ENCODE results near the gene SIAE. TPM values are rescaled to one million over a fixed set of nuclear protein-coding genes. Genes with fewer than 3 reads are reported as not detected.

SIAE gene
- total and polyA plus RNA-seq, 2 of the 8 experiments (the other 6 are each of a cell fraction or from before 2014, with no cell fraction given): 2.3 to 3.7 TPM

- TF ChIP-seq CHD7 (IDR thresholded peaks at IDR 0.05; ENCODE audit: insufficient replicate concordance, low read length): no peak
- TF ChIP-seq BCL11A (IDR thresholded peaks at IDR 0.05; ENCODE audit: low read depth in 2 of 2, low read length in 2 of 2): no peak
Observed at GRCh38 chr11:124682443-124682842, 8.9 kb upstream of the SIAE start (continued).
